ENCODE results near the gene SLC25A47. TPM values are rescaled to one million over a fixed set of nuclear protein-coding genes. Genes with fewer than 3 reads are reported as not detected.

SLC25A47 gene
- total and polyA plus RNA-seq, 2 of the 4 experiments (the other 2 are of a cell fraction) = not detected

DNA sequence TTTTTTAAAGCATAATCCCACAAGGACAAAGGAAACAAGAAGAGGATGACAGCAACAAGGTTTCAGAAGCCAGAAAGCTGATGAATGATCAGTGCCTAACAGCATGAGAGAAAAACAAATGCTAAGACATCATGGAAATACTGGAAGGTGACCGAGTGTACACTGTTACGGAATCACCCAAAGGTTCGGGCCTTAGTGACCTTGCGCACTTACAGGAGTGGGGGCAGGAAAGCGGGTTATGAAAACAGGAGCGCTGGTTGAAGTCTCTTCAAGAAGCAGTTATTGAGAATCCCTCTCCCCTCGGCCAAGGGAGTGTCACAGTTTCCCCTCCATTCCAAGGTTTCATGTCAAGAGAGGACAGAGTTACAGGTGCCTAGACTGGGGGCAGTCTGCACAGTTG, 42.6 kb downstream of the SLC25A47 start:
- no peak for TF ChIP-seq NFE2L2 (IDR thresholded peaks at IDR 0.05; ENCODE audit: low read depth, low read length)
- no peak for TF ChIP-seq MAZ (IDR thresholded peaks at IDR 0.05; ENCODE audit: borderline replicate concordance, low read depth, low read length)
- TF ChIP-seq CHD1 (IDR thresholded peaks at IDR 0.05; ENCODE audit: low read depth, low read length) = no peak
- no peak for TF ChIP-seq RFX5 (IDR thresholded peaks at IDR 0.05; ENCODE audit: low read depth, low read length)
- TF ChIP-seq MAFK (IDR thresholded peaks at IDR 0.05; ENCODE audit: low read depth, low read length) = no peak
- no peak for TF ChIP-seq MXI1 (IDR thresholded peaks at IDR 0.05; ENCODE audit: borderline replicate concordance, low read depth, low read length)
- TF ChIP-seq CEBPB (IDR thresholded peaks at IDR 0.05; ENCODE audit: low read depth, low read length) = no peak
- TF ChIP-seq RCOR1 (IDR thresholded peaks at IDR 0.05; ENCODE audit: insufficient replicate concordance, low read length) = no peak
- TF ChIP-seq, protein P1, sequence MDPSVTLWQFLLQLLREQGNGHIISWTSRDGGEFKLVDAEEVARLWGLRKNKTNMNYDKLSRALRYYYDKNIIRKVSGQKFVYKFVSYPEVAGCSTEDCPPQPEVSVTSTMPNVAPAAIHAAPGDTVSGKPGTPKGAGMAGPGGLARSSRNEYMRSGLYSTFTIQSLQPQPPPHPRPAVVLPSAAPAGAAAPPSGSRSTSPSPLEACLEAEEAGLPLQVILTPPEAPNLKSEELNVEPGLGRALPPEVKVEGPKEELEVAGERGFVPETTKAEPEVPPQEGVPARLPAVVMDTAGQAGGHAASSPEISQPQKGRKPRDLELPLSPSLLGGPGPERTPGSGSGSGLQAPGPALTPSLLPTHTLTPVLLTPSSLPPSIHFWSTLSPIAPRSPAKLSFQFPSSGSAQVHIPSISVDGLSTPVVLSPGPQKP (IDR thresholded peaks at IDR 0.05; ENCODE audit: borderline replicate concordance, low read depth, low read length) = no peak
- TF ChIP-seq SMC3 (IDR thresholded peaks at IDR 0.05; ENCODE audit: low read depth, low read length) = no peak
- TF ChIP-seq, protein P2, sequence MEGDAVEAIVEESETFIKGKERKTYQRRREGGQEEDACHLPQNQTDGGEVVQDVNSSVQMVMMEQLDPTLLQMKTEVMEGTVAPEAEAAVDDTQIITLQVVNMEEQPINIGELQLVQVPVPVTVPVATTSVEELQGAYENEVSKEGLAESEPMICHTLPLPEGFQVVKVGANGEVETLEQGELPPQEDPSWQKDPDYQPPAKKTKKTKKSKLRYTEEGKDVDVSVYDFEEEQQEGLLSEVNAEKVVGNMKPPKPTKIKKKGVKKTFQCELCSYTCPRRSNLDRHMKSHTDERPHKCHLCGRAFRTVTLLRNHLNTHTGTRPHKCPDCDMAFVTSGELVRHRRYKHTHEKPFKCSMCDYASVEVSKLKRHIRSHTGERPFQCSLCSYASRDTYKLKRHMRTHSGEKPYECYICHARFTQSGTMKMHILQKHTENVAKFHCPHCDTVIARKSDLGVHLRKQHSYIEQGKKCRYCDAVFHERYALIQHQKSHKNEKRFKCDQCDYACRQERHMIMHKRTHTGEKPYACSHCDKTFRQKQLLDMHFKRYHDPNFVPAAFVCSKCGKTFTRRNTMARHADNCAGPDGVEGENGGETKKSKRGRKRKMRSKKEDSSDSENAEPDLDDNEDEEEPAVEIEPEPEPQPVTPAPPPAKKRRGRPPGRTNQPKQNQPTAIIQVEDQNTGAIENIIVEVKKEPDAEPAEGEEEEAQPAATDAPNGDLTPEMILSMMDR (conservative IDR thresholded peaks at IDR 0.05; ENCODE audit: low read depth, low read length) = no peak
- TF ChIP-seq RAD21 (IDR thresholded peaks at IDR 0.05; ENCODE audit: low read length) = no peak
- TF ChIP-seq BHLHE40 (IDR thresholded peaks at IDR 0.05; ENCODE audit: low read depth, low read length) = no peak
- TF ChIP-seq, protein P3, sequence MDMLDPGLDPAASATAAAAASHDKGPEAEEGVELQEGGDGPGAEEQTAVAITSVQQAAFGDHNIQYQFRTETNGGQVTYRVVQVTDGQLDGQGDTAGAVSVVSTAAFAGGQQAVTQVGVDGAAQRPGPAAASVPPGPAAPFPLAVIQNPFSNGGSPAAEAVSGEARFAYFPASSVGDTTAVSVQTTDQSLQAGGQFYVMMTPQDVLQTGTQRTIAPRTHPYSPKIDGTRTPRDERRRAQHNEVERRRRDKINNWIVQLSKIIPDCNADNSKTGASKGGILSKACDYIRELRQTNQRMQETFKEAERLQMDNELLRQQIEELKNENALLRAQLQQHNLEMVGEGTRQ (IDR thresholded peaks at IDR 0.05; ENCODE audit: low read depth, low read length) = no peak
- CTCF ChIA-PET = no interaction called here
- Histone ChIP-seq H4K91ac (ENCODE audit: insufficient read depth, low read depth, low read length) (no peak overlapping the region), H3K18ac (ENCODE audit: low read depth, low read length) (no peak overlapping the region), H3K79me1 (ENCODE audit: low read depth in 1 of 2, low read length in 2 of 2) (peaks cover 23 to 67% of the 10 kb centered on the region in 2 experiments), H2AFZ (replicated peaks; ENCODE audit: low read length, poor library complexity) (no peak overlapping the region), H3K4me1 (ENCODE audit: control insufficient read depth, insufficient read depth, low read length) (peaks cover 30% of the 10 kb centered on the region), H4K20me1 (ENCODE audit: insufficient read depth, low read length) (peaks cover 6% of the 10 kb centered on the region; the same call in 1 of the 2 replicates), H3K36me3 (ENCODE audit: control insufficient read depth, insufficient read depth, low read length) (peaks cover 62% of the 10 kb centered on the region), H4K8ac (ENCODE audit: low read depth in 2 of 2, low read length in 2 of 2) (no peak overlapping the region), H2BK20ac (ENCODE audit: low read depth, low read length) (no peak overlapping the region), H2AK9ac (replicated peaks; ENCODE audit: low read depth, low read length, poor library complexity) (no peak overlapping the region), H3K14ac (replicated peaks; ENCODE audit: low read depth, low read length) (no peak overlapping the region), H3K9me3 (ENCODE audit: control insufficient read depth, insufficient read depth, low read length) (no peaks in the 10 kb centered on the region), H3K4ac (ENCODE audit: low read depth, low read length) (no peak overlapping the region), H2BK5ac (ENCODE audit: low read depth, low read length, poor library complexity, severe bottlenecking) (no peak overlapping the region), H2BK15ac (ENCODE audit: low read depth, low read length) (no peak overlapping the region), H3K56ac (ENCODE audit: extremely low read depth, insufficient read depth, low read length) (no peak overlapping the region), H3K4me3 (ENCODE audit: insufficient read depth, low read depth, low read length) (no peak overlapping the region), H3K4me2 (ENCODE audit: low read depth, low read length) (no peak overlapping the region), H3K27me3 (ENCODE audit: control insufficient read depth, insufficient read depth, low read length) (no peaks in the 10 kb centered on the region), H3K9me1 (ENCODE audit: insufficient read depth, low read length) (peaks cover 26% of the 10 kb centered on the region), H2AK5ac (ENCODE audit: low read depth, low read length) (no peak overlapping the region), H3K23ac (ENCODE audit: low read depth, low read length) (no peak overlapping the region), H2BK120ac (ENCODE audit: low read depth, low read length) (no peak overlapping the region), H3K27ac (ENCODE audit: insufficient read depth, low read length) (no peak overlapping the region; the same call in 1 of the 2 replicates), H4K5ac (ENCODE audit: low read depth, low read length) (no peak overlapping the region), H3K9ac (ENCODE audit: low read depth, low read length) (no peak overlapping the region)
- BruUV-seq (replicated peaks) = no TSS peak
- DNase-seq = no peak
- in situ Hi-C loops (cut with MboI; ENCODE audit: low sequenced_read_pairs) (no loop called here), dilution Hi-C loops (cut with HindIII; ENCODE audit: low sequenced_read_pairs, unreplicated experiment) (no loop called here), intact Hi-C loops (cut with micrococcal nuclease) (no loop called here)
- WGBS, 2 experiments (ENCODE audit: extremely low coverage in 2 of 2, insufficient read length in 1 of 2) = 80% methylated on average over 3 of the region's 7 CpGs; no CpG with 5 or more reads in 1 of the 2 experiments
- no peak for ATAC-seq (ENCODE audit: low read depth)
- POLR2A ChIA-PET (ENCODE audit: unreplicated experiment) = no interaction called here
